Endodermal cell (in vitro differentiated cells): ENCODE measurements around the gene SSH2. TPM values are rescaled to one million over a fixed set of nuclear protein-coding genes. Genes with fewer than 3 reads are reported as not detected.

Experiments
- DNase-seq: peaks from one replicate; pipeline ENCODE4 v3.0.0-alpha.2; 2017
- H3K27ac ChIP-seq: 2 replicates; pipeline ENCODE4 v1.5.1; 2013; ENCODE audit warnings: mild to moderate bottlenecking, low read depth, low read length, moderate library complexity
- H3K27me3 ChIP-seq: 2 replicates; pipeline ENCODE4 v1.6.1; 2013; ENCODE audit warnings: mild to moderate bottlenecking, low read length, moderate library complexity; ENCODE audit not compliant: insufficient read depth, control insufficient read depth, poor library complexity, severe bottlenecking
- H3K36me3 ChIP-seq: 2 replicates; pipeline ENCODE4 v1.7.0; 2013; ENCODE audit warnings: mild to moderate bottlenecking, low read length, moderate library complexity; ENCODE audit not compliant: control insufficient read depth, insufficient read depth
- H3K4me1 ChIP-seq: one replicate; pipeline ENCODE4 v1.7.0; 2013; ENCODE audit warnings: low read length; ENCODE audit not compliant: control insufficient read depth, insufficient read depth
- H3K4me3 ChIP-seq: 2 replicates; pipeline ENCODE4 v1.5.1; 2013; ENCODE audit warnings: mild to moderate bottlenecking, low read length, moderate library complexity
- H3K9ac ChIP-seq: 2 replicates; pipeline ENCODE4 v1.6.1; 2013; ENCODE audit warnings: mild to moderate bottlenecking, low read length, moderate library complexity; ENCODE audit not compliant: poor library complexity, severe bottlenecking; ENCODE audit errors: extremely low read depth
- H3K9me3 ChIP-seq: 2 replicates; pipeline ENCODE4 v1.6.1; 2013; ENCODE audit warnings: mild to moderate bottlenecking, low read length, moderate library complexity; ENCODE audit not compliant: control insufficient read depth
- H3K27ac Mint-ChIP-seq: 2 replicates; pipeline ENCODE4 v1.8.0; 2020; ENCODE audit warnings: mixed read lengths
- H3K27me3 Mint-ChIP-seq: 2 replicates; pipeline ENCODE4 v1.8.0; 2021; ENCODE audit warnings: mild to moderate bottlenecking, mixed read lengths; ENCODE audit not compliant: insufficient read depth
- H3K36me3 Mint-ChIP-seq: 2 replicates; pipeline ENCODE4 v1.8.0; 2020; ENCODE audit warnings: low read depth, mixed read lengths
- H3K4me1 Mint-ChIP-seq: 2 replicates; pipeline ENCODE4 v1.8.0; 2020; ENCODE audit warnings: mixed read lengths
- H3K4me3 Mint-ChIP-seq: 2 replicates; pipeline ENCODE4 v1.8.0; 2020; ENCODE audit warnings: mild to moderate bottlenecking, moderate library complexity, mixed read lengths
- H3K9me3 Mint-ChIP-seq: 2 replicates; pipeline ENCODE4 v1.8.0; 2020; ENCODE audit warnings: mild to moderate bottlenecking, mixed read lengths
- WGBS, 2 experiments: methylation state at CpG; one replicate each; pipeline versions ENCODE4 v1.1.5 to v1.1.7; 2013; ENCODE audit warnings: missing lambda C conversion rate in 2 of 2, mixed read lengths in 1 of 2; ENCODE audit not compliant: insufficient coverage in 1 of 2, insufficient read length in 1 of 2; 5-methylcytosine and 5-hydroxymethylcytosine counted together
- total RNA-seq, 2 donors: library from RNA; stranded (reverse); fragmentation: NEBNext Ultra II Directional in 1 of 2; extraction: Animal tissue kit (Norgen Biotek cat#: 25700) in 1 of 2; gene quantifications; 2 replicates in 1 of 2; 3 replicates in 1 of 2; pipeline ENCODE4 v1.2.1, GENCODE V29; 2021
- TF ChIP-seq, protein P1 (sequence below): fragments of 200-600 bp; sonication (generic); conservative IDR thresholded peaks from 2 replicates; pipeline ENCODE4 v1.5.0; 2021; ENCODE audit warnings: antibody characterized with exemption, mild to moderate bottlenecking

SSH2 gene
- total RNA-seq, 2 donors from 2014 or later: 11.3 to 13.5 TPM

DNA sequence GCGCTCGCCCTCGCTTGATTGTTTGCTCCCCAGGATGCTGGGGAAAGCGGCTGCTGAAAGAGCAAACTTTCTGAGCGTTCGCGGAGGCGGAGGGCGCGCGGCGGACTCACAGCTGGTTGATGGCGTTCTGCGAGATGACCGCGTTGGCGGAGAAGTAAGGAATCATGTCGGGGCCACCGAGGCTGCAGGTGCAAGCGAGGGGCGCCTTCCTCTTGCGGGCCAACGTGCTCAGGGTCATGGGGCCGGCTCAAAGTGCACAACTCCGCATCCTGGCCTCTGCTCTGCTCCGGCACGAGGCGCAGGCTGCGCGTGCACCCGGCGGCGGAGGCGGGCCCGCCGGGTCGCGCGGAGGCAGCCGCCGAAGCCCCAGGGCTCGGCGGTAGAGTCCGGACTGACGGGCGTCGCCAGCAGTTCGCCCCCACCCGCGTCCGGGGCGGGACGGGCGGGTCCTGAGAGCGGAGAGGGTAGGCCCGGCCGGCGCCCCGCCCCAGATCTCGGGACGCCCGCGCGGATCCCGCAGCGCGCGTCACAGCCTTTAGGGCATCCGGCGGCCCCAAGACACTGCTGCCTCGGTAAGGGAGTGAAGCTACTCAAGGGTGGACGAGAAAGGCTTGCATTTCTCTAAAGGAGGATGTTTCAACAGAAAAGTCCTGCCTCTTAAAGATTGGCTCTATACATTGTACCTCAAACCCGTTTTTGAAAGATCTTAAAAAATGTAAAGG lies 168.8 kb downstream of the SSH2 start:
- no peaks in the 10 kb centered on the region for H3K9me3 Mint-ChIP-seq
- H3K36me3 ChIP-seq: no peaks in the 10 kb centered on the region
- DNase-seq: peak; percentile 91
- peak overlapping the region; percentile 22 for H3K27ac Mint-ChIP-seq
- H3K27ac ChIP-seq: no peak overlapping the region
- peaks cover 15% of the 10 kb centered on the region for H3K27me3 ChIP-seq
- peaks cover 24% of the 10 kb centered on the region for H3K27me3 Mint-ChIP-seq
- peaks cover 11% of the 10 kb centered on the region for H3K4me1 Mint-ChIP-seq
- H3K36me3 Mint-ChIP-seq: no peaks in the 10 kb centered on the region
- no peaks in the 10 kb centered on the region for H3K4me1 ChIP-seq
- peak overlapping the region; percentile 67 for H3K4me3 Mint-ChIP-seq
- peak overlapping the region; percentile 35 for H3K9ac ChIP-seq
- no peaks in the 10 kb centered on the region for H3K9me3 ChIP-seq
- H3K4me3 ChIP-seq: peak overlapping the region; percentile 85
- TF ChIP-seq, protein P1, sequence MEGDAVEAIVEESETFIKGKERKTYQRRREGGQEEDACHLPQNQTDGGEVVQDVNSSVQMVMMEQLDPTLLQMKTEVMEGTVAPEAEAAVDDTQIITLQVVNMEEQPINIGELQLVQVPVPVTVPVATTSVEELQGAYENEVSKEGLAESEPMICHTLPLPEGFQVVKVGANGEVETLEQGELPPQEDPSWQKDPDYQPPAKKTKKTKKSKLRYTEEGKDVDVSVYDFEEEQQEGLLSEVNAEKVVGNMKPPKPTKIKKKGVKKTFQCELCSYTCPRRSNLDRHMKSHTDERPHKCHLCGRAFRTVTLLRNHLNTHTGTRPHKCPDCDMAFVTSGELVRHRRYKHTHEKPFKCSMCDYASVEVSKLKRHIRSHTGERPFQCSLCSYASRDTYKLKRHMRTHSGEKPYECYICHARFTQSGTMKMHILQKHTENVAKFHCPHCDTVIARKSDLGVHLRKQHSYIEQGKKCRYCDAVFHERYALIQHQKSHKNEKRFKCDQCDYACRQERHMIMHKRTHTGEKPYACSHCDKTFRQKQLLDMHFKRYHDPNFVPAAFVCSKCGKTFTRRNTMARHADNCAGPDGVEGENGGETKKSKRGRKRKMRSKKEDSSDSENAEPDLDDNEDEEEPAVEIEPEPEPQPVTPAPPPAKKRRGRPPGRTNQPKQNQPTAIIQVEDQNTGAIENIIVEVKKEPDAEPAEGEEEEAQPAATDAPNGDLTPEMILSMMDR: no peak
- 1% methylated on average over 53 to 73 of the region's 73 CpGs for WGBS, 2 experiments

DNA sequence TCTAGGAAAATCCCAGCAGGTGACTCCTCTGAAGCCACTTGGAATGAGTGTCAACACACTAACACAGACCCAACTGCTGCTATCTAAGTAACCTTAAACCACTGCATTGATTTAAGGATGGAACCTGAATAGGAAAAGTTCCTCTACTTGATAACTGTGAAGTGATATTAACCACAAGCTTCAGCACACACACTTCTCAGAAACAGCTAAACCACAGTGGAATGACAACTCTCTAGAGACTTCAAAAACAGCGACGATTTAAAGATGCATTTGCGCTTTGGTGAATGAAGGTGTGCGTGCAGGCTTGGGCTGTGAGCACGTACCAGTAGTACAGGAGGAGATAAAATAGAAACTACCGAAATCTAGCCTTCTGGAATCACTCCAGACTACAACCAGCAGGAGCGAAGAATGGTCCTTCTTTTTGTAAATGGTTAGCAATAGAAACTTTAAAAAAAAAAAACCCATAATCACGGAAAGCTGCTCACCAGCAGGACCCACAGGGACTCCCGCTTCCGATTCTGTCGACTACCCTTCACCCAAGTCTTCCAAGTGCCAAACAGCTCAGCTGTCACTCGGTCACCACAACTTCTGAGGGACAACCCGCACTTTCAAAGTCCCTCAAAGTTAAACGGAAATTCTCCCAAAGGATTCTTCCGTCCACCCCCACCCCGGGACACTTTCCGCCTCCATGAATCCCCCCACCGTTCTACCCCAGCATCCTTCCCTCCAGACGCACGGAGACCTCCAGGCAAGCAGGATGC lies 169.6 kb downstream of the SSH2 start:
- peak overlapping the region; percentile 85 for H3K4me3 ChIP-seq
- no peaks in the 10 kb centered on the region for H3K9me3 ChIP-seq
- Mint-ChIP-seq H3K9me3 (no peaks in the 10 kb centered on the region), H3K36me3 (no peaks in the 10 kb centered on the region), H3K27ac (peak overlapping the region; percentile 22), H3K4me3 (peak overlapping the region; percentile 67), H3K27me3 (peaks cover 24% of the 10 kb centered on the region), H3K4me1 (peaks cover 11% of the 10 kb centered on the region)
- no peak for DNase-seq
- no peaks in the 10 kb centered on the region for H3K4me1 ChIP-seq
- TF ChIP-seq, protein P1: no peak
- H3K36me3 ChIP-seq: no peaks in the 10 kb centered on the region
- WGBS, 2 experiments: 0 to 7% methylated on average over 4 to 18 of the region's 20 CpGs
- no peak overlapping the region for H3K27ac ChIP-seq
- H3K9ac ChIP-seq: peak overlapping the region; percentile 35
- peaks cover 15% of the 10 kb centered on the region for H3K27me3 ChIP-seq

DNA sequence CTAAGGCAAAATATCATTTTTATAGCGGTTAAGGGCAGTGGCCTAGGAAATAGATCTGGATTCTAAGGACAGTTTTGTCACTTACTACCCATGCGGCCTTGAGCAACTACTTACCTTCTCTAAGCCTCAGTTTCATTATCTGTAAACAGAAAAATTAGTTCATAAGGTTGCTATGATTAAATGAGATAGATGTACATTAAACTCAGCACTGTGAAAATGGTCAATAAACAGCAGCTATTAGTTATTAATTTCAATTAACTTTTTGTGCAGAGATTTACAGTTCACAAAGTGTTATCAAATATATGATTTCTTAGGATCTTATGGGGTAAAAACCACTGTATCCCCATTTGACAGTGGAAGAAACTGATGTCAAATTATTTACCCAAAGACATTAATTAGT lies 171.8 kb downstream of the SSH2 start:
- peaks cover 15% of the 10 kb centered on the region for H3K27me3 ChIP-seq
- H3K9ac ChIP-seq: no peak overlapping the region
- no peaks in the 10 kb centered on the region for H3K9me3 ChIP-seq
- no peak overlapping the region for H3K4me3 ChIP-seq
- no peak overlapping the region for H3K27ac ChIP-seq
- peaks cover 24% of the 10 kb centered on the region for H3K27me3 Mint-ChIP-seq
- no peaks in the 10 kb centered on the region for H3K4me1 ChIP-seq
- H3K36me3 ChIP-seq: no peaks in the 10 kb centered on the region
- no peak for DNase-seq
- no peaks in the 10 kb centered on the region for H3K36me3 Mint-ChIP-seq
- no peak overlapping the region for H3K27ac Mint-ChIP-seq
- H3K4me1 Mint-ChIP-seq: peaks cover 11% of the 10 kb centered on the region
- TF ChIP-seq, protein P1: no peak
- 98% methylated on average over 2 of the region's 2 CpGs; no CpG with 5 or more reads in 1 of the 2 experiments for WGBS, 2 experiments
- no peak overlapping the region for H3K4me3 Mint-ChIP-seq
- no peaks in the 10 kb centered on the region for H3K9me3 Mint-ChIP-seq
